PC-3 (cell line): ENCODE results near the gene POMC. TPM values are rescaled to one million over a fixed set of nuclear protein-coding genes. Genes with fewer than 3 reads are reported as not detected.

Experiments used
- ATAC-seq: fragments of 200-7000 bp; cut with Tn5 transposase; 2 replicates; pipeline ENCODE4 v1.9.1; 2020; ENCODE audit warnings: mild to moderate bottlenecking, moderate library complexity
- BruUV-seq: library from RNA; stranded (reverse); fragments of 400-500 nt; replicated peaks from 2 replicates; lab custom pipeline; 2021; lab: Mats Ljungman, UMichigan
- CTCF ChIA-PET: fragments of 300-600 bp; sonication (Branson Sonifier 250); formaldehyde crosslinking; loops from one replicate; lab custom pipeline; 2022; ENCODE audit warnings: antibody characterized with exemption; lab: Charles Lee
- POLR2A ChIA-PET: fragments of 300-600 bp; sonication (Branson Sonifier 250); formaldehyde crosslinking; loops from one replicate; lab custom pipeline; 2022; ENCODE audit warnings: antibody characterized with exemption; ENCODE audit not compliant: unreplicated experiment; lab: Charles Lee
- DNase-seq: peaks from one replicate; pipeline ENCODE4 v3.0.0-alpha.2; 2015
- H2AFZ ChIP-seq: fragments of 300-600 bp; sonication (generic); 2 replicates; pipeline ENCODE4 v1.6.0; 2016; ENCODE audit warnings: antibody characterized with exemption, low read length
- H3F3A ChIP-seq: fragments of 300-600 bp; sonication (generic); one replicate; pipeline ENCODE4 v1.6.0; 2017; ENCODE audit warnings: antibody characterized with exemption, low read length, control low read depth, mild to moderate bottlenecking; ENCODE audit not compliant: unreplicated experiment
- H3K27ac ChIP-seq: fragments of 300-600 bp; sonication (generic); 2 replicates; pipeline ENCODE4 v1.5.1; 2016; ENCODE audit warnings: mild to moderate bottlenecking, low read length
- H3K27me3 ChIP-seq: fragments of 300-600 bp; sonication (generic); 2 replicates; pipeline ENCODE4 v1.6.1; 2016; ENCODE audit warnings: low read length, mixed read lengths
- H3K36me3 ChIP-seq: fragments of 300-600 bp; sonication (generic); 2 replicates; pipeline ENCODE4 v1.6.1; 2016; ENCODE audit warnings: low read depth, mixed run types, low read length, mixed read lengths
- H3K4me1 ChIP-seq: fragments of 300-600 bp; sonication (generic); 2 replicates; pipeline ENCODE4 v1.5.1; 2016; ENCODE audit warnings: low read length; ENCODE audit not compliant: insufficient read depth
- H3K4me2 ChIP-seq: fragments of 300-600 bp; sonication (generic); 2 replicates; pipeline ENCODE4 v1.6.0; 2016; ENCODE audit warnings: low read length
- H3K4me3 ChIP-seq: fragments of 300-600 bp; sonication (generic); 2 replicates; pipeline ENCODE4 v1.5.1; 2016; ENCODE audit warnings: mild to moderate bottlenecking, low read length, mixed read lengths
- H3K79me2 ChIP-seq: fragments of 300-600 bp; sonication (generic); 2 replicates; pipeline ENCODE4 v1.6.1; 2017; ENCODE audit warnings: low read length, mixed read lengths
- H3K9ac ChIP-seq: fragments of 300-600 bp; sonication (generic); 2 replicates; pipeline ENCODE4 v1.6.0; 2016; ENCODE audit warnings: mild to moderate bottlenecking, low read length
- H3K9me2 ChIP-seq: fragments of 300-600 bp; sonication (generic); replicated peaks from 2 replicates; pipeline ENCODE4 v1.6.1; 2016; ENCODE audit warnings: mixed run types, low read length, mixed read lengths
- H3K9me3 ChIP-seq: fragments of 300-600 bp; sonication (generic); 2 replicates; pipeline ENCODE4 v1.6.1; 2016; ENCODE audit warnings: low read length, mixed read lengths
- H4K20me1 ChIP-seq: fragments of 300-600 bp; sonication (generic); 2 replicates; pipeline ENCODE4 v1.6.1; 2016; ENCODE audit warnings: low read length, mixed read lengths
- EZH2 ChIP-seq: fragments of 300-600 bp; sonication (generic); IDR thresholded peaks from one replicate; pipeline ENCODE4 v1.6.1; 2017; ENCODE audit warnings: antibody characterized with exemption, mild to moderate bottlenecking, low read length; ENCODE audit not compliant: unreplicated experiment
- EZH2phosphoT487 ChIP-seq: fragments of 300-600 bp; sonication (generic); IDR thresholded peaks from 2 replicates; pipeline ENCODE4 v1.6.1; 2018; ENCODE audit warnings: mild to moderate bottlenecking, antibody characterized with exemption, low read length, borderline replicate concordance
- intact Hi-C: fragments of 100-400 bp; cut with micrococcal nuclease; formaldehyde crosslinking; loops from 2 replicates; pipeline ENCODE4 v1.9.0; 2023
- total RNA-seq: library from RNA; depleted of rRNA; stranded (reverse); fragments of >200 nt; gene quantifications from 2 replicates; pipeline ENCODE4 v1.2.3, GENCODE V29; 2014
- TF ChIP-seq, protein P1 (sequence below): fragments of 300-600 bp; sonication (generic); conservative IDR thresholded peaks from 2 replicates; pipeline ENCODE4 v1.5.1; 2017; ENCODE audit warnings: antibody characterized with exemption, low read depth, mild to moderate bottlenecking, low read length

The POMC gene
- total RNA-seq, 1 experiment from 2014 or later, result not detected

DNA sequence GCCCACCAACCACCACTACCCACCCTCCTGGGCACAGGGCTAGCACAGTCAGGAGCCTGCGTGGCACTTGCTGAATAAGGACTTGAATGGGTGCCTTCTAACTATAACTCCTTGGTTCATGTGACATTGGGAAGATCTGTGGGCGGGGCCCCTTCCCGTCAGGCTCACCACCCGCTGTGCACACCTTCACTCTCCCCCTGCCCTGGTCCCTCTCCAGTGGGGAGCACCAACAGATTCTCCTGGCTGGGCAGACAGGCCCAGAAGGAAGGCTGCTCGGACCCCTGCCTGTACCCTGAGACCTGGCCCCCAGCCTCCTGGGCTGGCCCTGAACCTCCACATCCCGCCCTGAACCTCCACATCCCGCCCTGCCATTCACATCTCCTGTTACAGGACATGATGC, 33.4 kb upstream of the POMC start:
- ATAC-seq, result no peak
- CTCF ChIA-PET, result interaction anchor here (1.3 kb wide), 1 partner anchor 27 kb away, joined by 6 read pairs; no protein-coding TSS in a partner anchor
- intact Hi-C loops, result no loop called here

DNA sequence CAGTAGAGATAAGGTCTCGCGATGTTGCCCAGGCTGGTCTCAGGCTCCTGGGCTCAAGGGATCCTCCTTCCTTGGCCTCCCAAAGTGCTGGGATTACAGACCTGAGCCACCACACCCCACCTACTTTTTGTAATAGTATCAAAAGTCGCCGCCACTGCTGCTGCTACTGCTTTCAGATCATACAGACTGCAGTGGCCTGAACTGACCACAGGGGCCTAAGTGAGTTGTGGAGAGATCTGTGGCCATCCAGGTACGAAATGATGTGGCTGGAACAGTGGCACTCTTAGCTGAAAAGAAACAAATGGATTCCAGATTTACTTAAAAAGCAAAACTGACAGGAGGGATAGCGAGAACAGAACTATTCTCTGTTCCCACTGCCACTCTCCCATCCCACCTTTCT, 32.9 kb upstream of the POMC start:
- Histone ChIP-seq H3K4me1 (no peaks in the 10 kb centered on the region), H3K36me3 (no peaks in the 10 kb centered on the region), H3K9ac (no peak overlapping the region), H3K9me3 (no peaks in the 10 kb centered on the region), H3K27ac (no peak overlapping the region), H2AFZ (no peak overlapping the region), H3K9me2 (no peaks in the 10 kb centered on the region), H3K27me3 (no peaks in the 10 kb centered on the region), H4K20me1 (no peaks in the 10 kb centered on the region), H3K4me2 (no peak overlapping the region), H3F3A (no peaks in the 10 kb centered on the region), H3K79me2 (no peaks in the 10 kb centered on the region), H3K4me3 (no peak overlapping the region)
- no TSS peak for BruUV-seq
- intact Hi-C loops, result no loop called here
- peak; percentile 25 for DNase-seq
- POLR2A ChIA-PET, result no interaction called here
- TF ChIP-seq EZH2 (no peak), EZH2phosphoT487 (no peak)
- TF ChIP-seq, protein P1, sequence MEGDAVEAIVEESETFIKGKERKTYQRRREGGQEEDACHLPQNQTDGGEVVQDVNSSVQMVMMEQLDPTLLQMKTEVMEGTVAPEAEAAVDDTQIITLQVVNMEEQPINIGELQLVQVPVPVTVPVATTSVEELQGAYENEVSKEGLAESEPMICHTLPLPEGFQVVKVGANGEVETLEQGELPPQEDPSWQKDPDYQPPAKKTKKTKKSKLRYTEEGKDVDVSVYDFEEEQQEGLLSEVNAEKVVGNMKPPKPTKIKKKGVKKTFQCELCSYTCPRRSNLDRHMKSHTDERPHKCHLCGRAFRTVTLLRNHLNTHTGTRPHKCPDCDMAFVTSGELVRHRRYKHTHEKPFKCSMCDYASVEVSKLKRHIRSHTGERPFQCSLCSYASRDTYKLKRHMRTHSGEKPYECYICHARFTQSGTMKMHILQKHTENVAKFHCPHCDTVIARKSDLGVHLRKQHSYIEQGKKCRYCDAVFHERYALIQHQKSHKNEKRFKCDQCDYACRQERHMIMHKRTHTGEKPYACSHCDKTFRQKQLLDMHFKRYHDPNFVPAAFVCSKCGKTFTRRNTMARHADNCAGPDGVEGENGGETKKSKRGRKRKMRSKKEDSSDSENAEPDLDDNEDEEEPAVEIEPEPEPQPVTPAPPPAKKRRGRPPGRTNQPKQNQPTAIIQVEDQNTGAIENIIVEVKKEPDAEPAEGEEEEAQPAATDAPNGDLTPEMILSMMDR, result peak; percentile 35; the same call in 1 of the 2 replicates
- CTCF ChIA-PET, result interaction anchor here (1.3 kb wide), 1 partner anchor 27 kb away, joined by 6 read pairs; no protein-coding TSS in a partner anchor
- peak; percentile 63 for ATAC-seq

More for the DNA sequence above, 33.4 kb upstream of the POMC start:
- no peak for DNase-seq
- H3K4me2 ChIP-seq, result no peak overlapping the region
- H2AFZ ChIP-seq, result no peak overlapping the region
- H4K20me1 ChIP-seq, result no peaks in the 10 kb centered on the region
- H3K9me2 ChIP-seq, result no peaks in the 10 kb centered on the region
- H3K9ac ChIP-seq, result no peak overlapping the region
- no peaks in the 10 kb centered on the region for H3F3A ChIP-seq
- H3K9me3 ChIP-seq, result no peaks in the 10 kb centered on the region
- H3K27ac ChIP-seq, result no peak overlapping the region
- POLR2A ChIA-PET, result no interaction called here
- no peaks in the 10 kb centered on the region for H3K27me3 ChIP-seq
- no peak overlapping the region for H3K4me3 ChIP-seq
- H3K4me1 ChIP-seq, result no peaks in the 10 kb centered on the region
- H3K36me3 ChIP-seq, result no peaks in the 10 kb centered on the region
- no peaks in the 10 kb centered on the region for H3K79me2 ChIP-seq
- TF ChIP-seq EZH2phosphoT487 (no peak), EZH2 (no peak)
- TF ChIP-seq, protein P1, result no peak
- BruUV-seq, result no TSS peak

DNA sequence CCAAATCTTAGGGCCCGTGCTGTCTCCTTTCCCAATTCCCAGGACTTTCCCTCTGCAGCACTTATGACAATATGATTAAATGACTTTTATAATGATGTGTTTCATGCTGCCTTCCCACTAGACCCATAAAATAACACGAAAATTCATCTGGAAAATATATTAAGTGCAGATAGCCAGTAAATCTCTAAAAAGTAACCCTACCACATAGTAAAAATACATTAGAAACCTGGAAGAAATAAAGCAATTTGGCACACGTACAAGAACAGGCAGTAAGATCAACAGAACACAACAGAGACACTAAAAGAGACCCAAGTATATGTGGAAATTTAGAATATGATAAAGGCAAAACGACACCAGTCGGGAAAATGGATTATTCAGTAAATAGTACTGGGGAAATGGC, 30.2 kb upstream of the POMC start:
- no peaks in the 10 kb centered on the region for H3K9me3 ChIP-seq
- no peak overlapping the region for H3K4me3 ChIP-seq
- H3K4me1 ChIP-seq, result no peaks in the 10 kb centered on the region
- H4K20me1 ChIP-seq, result no peaks in the 10 kb centered on the region
- intact Hi-C loops, result loop anchor here (5.0 kb wide), 1 partner anchor 786 kb away; no protein-coding TSS in a partner anchor
- ChIA-PET POLR2A (no interaction called here), CTCF (no interaction called here)
- no peak overlapping the region for H3K9ac ChIP-seq
- no peaks in the 10 kb centered on the region for H3F3A ChIP-seq
- no peak overlapping the region for H3K4me2 ChIP-seq
- DNase-seq, result no peak
- ATAC-seq, result no peak
- no peaks in the 10 kb centered on the region for H3K79me2 ChIP-seq
- no peak for TF ChIP-seq EZH2phosphoT487
- TF ChIP-seq EZH2, result no peak
- TF ChIP-seq, protein P1, result no peak
- no peaks in the 10 kb centered on the region for H3K27me3 ChIP-seq
- BruUV-seq, result no TSS peak
- no peak overlapping the region for H3K27ac ChIP-seq
- H3K9me2 ChIP-seq, result no peaks in the 10 kb centered on the region
- H3K36me3 ChIP-seq, result no peaks in the 10 kb centered on the region
- no peak overlapping the region for H2AFZ ChIP-seq
